ENCODE results near the gene ANKRD55. TPM values are rescaled to one million over a fixed set of nuclear protein-coding genes. Genes with fewer than 3 reads are reported as not detected.

The ANKRD55 gene
- total and polyA plus RNA-seq, 9 of the 15 experiments (the other 6 are each of a cell fraction or from before 2014, with no cell fraction given) = 3.4 to 10.6 (median 6.5) TPM

- CTCF ChIA-PET (ENCODE audit: low intra/inter-chr PET ratio) = no interaction called here
- POLR2A ChIA-PET = interaction anchor here (1.2 kb wide), 1 partner anchor 13 kb away, joined by 3 read pairs; no protein-coding TSS in a partner anchor
- H3K27me3 ChIP-seq (ENCODE audit: control insufficient read depth in 2 of 2, insufficient read depth in 2 of 2, low read length in 2 of 2) = no peaks in the 10 kb centered on the region
- no peak overlapping the region for H3K4me2 ChIP-seq (ENCODE audit: insufficient read depth, low read length)
- H3K4me3 ChIP-seq = no peak overlapping the region
- in situ Hi-C loops (cut with MboI) (no loop called here), intact Hi-C loops (cut with micrococcal nuclease) (no loop called here)
- H3K9ac ChIP-seq (ENCODE audit: insufficient read depth in 1 of 2, low read depth in 2 of 2, low read length in 2 of 2) = no peak overlapping the region
- H3K36me3 ChIP-seq (ENCODE audit: control insufficient read depth, insufficient read depth, low read length) = no peaks in the 10 kb centered on the region
- H3K79me2 ChIP-seq (ENCODE audit: control insufficient read depth, insufficient read depth, low read length) = no peaks in the 10 kb centered on the region
- no TSS peak for BruUV-seq (replicated peaks)
- TF ChIP-seq NR2C2 (CRISPR knock-in tag; IDR thresholded peaks at IDR 0.05) (no peak), NR2C2 (tag; IDR thresholded peaks at IDR 0.05) (no peak), RFX1 (IDR thresholded peaks at IDR 0.05) (peak; percentile 85)
- H3K9me1 ChIP-seq (ENCODE audit: control insufficient read depth, insufficient read depth, low read length) = no peaks in the 10 kb centered on the region
- peaks cover 7 to 19% of the 10 kb centered on the region in 2 experiments for H3K4me1 ChIP-seq (replicated peaks in 1 of 2; ENCODE audit: control insufficient read depth in 2 of 2, insufficient read depth in 2 of 2, low read length in 2 of 2)
- H2AFZ ChIP-seq (ENCODE audit: low read depth, low read length) = no peak overlapping the region
- ATAC-seq = no peak
- no peak for FAIRE-seq
- no peaks in the 10 kb centered on the region for H4K20me1 ChIP-seq (replicated peaks; ENCODE audit: control insufficient read depth, insufficient read depth, low read length)
- H3K9me3 ChIP-seq (replicated peaks; ENCODE audit: control insufficient read depth, insufficient read depth, low read depth, low read length) = peaks cover 7% of the 10 kb centered on the region; the same call in 1 of the 2 replicates
- no peak for DNase-seq (ENCODE audit: extremely low read depth in 1 of 4, low spot score in 3 of 4)
- H3K27ac ChIP-seq (ENCODE audit: extremely low read depth, low read depth, low read length) = no peak overlapping the region
- 57% methylated on average over 7 of the region's 7 CpGs for WGBS (ENCODE audit: insufficient coverage, low coverage, missing lambda C conversion rate)
Measured at GRCh38 chr5:56126487-56127179, 106.5 kb downstream of the ANKRD55 start.

- peak; percentile 99 for FAIRE-seq
- TF ChIP-seq MTA1 (IDR thresholded peaks at IDR 0.05; ENCODE audit: borderline replicate concordance) (peak; percentile 90), CBFA2T3 (IDR thresholded peaks at IDR 0.05) (peak; percentile 100), SMAD1 (IDR thresholded peaks at IDR 0.05; ENCODE audit: low read depth, low read length, partially characterized antibody) (peak; percentile 85), SRSF1 (IDR thresholded peaks at IDR 0.05; ENCODE audit: low read depth, low read length) (no peak), DMBX1 (CRISPR knock-in tag; IDR thresholded peaks at IDR 0.05; ENCODE audit: borderline replicate concordance) (peak; percentile 98), SAP30 (IDR thresholded peaks at IDR 0.05; ENCODE audit: borderline replicate concordance, insufficient read depth, low read depth, low read length, poor library complexity, severe bottlenecking) (no peak), ZC3H11A (IDR thresholded peaks at IDR 0.05; ENCODE audit: low read depth, low read length) (peak; percentile 78; the same call in 1 of the 2 replicates), MAFG (tag; conservative IDR thresholded peaks at IDR 0.05) (peak; percentile 93), NCOA4 (IDR thresholded peaks at IDR 0.05; ENCODE audit: partially characterized antibody) (peak; percentile 66), ZNF140 (CRISPR knock-in tag; IDR thresholded peaks at IDR 0.05) (no peak)
Measured at GRCh38 chr5:56123531-56124243, 109.4 kb downstream of the ANKRD55 start.

More at GRCh38 chr5:56123531-56124243, 109.4 kb downstream of the ANKRD55 start:
- CTCF ChIA-PET (ENCODE audit: low intra/inter-chr PET ratio) = no interaction called here
- POLR2A ChIA-PET = interaction anchor here (0.5 to 1.3 kb wide), 12 partner anchors 12 to 693 kb away, joined by 3 to 6 read pairs (median 3); no protein-coding TSS in a partner anchor
- no TSS peak for BruUV-seq (replicated peaks)
- H3K27ac ChIP-seq (ENCODE audit: extremely low read depth, low read depth, low read length) = peak overlapping the region; percentile 62
- H3K27me3 ChIP-seq (ENCODE audit: control insufficient read depth in 2 of 2, insufficient read depth in 2 of 2, low read length in 2 of 2) = no peaks in the 10 kb centered on the region
- intact Hi-C loops (cut with micrococcal nuclease) = loop anchor here (5.0 kb wide), 2 partner anchors 36 to 39 kb away; no protein-coding TSS in a partner anchor
- no peaks in the 10 kb centered on the region for H3K9me3 ChIP-seq (replicated peaks; ENCODE audit: control insufficient read depth, insufficient read depth, low read depth, low read length)
- in situ Hi-C loops (cut with MboI) = no loop called here
- H2AFZ ChIP-seq (ENCODE audit: low read depth, low read length) = no peak overlapping the region
- no peaks in the 10 kb centered on the region for H3K9me1 ChIP-seq (ENCODE audit: control insufficient read depth, insufficient read depth, low read length)
- H3K4me2 ChIP-seq (ENCODE audit: insufficient read depth, low read length) = peak overlapping the region; percentile 61
- peak; percentile 93 to 100 (median 94) for DNase-seq (ENCODE audit: extremely low read depth in 1 of 4, low spot score in 3 of 4)
- H4K20me1 ChIP-seq (replicated peaks; ENCODE audit: control insufficient read depth, insufficient read depth, low read length) = no peaks in the 10 kb centered on the region
- H3K4me1 ChIP-seq (replicated peaks in 1 of 2; ENCODE audit: control insufficient read depth in 2 of 2, insufficient read depth in 2 of 2, low read length in 2 of 2) = peaks cover 7 to 19% of the 10 kb centered on the region in 2 experiments
- H3K79me2 ChIP-seq (ENCODE audit: control insufficient read depth, insufficient read depth, low read length) = no peaks in the 10 kb centered on the region
- peak; percentile 97 for ATAC-seq
- WGBS (ENCODE audit: insufficient coverage, low coverage, missing lambda C conversion rate) = 2% methylated on average over 8 of the region's 8 CpGs
- peak overlapping the region in 1 of 2 experiments; percentile 29; a peak in 1 of 4 replicates for H3K9ac ChIP-seq (ENCODE audit: insufficient read depth in 1 of 2, low read depth in 2 of 2, low read length in 2 of 2)
- no peaks in the 10 kb centered on the region for H3K36me3 ChIP-seq (ENCODE audit: control insufficient read depth, insufficient read depth, low read length)
- no peak overlapping the region for H3K4me3 ChIP-seq

Measured in K562 (cell line).